Dendritic cell treated with granulocyte-macrophage colony-stimulating factor and Interleukin-4, amounts not matched to agents 40 ng/mL and 50 ng/mL, for 4 days (primary cell): ENCODE data around the gene CCDC192.

Source experiments
- H3K27ac Mint-ChIP-seq: one replicate; pipeline ENCODE4 v1.8.0; 2022; ENCODE audit warnings: mild to moderate bottlenecking, mixed read lengths
- H3K27me3 Mint-ChIP-seq: one replicate; pipeline ENCODE4 v1.8.0; 2022; ENCODE audit warnings: mild to moderate bottlenecking, mixed read lengths
- H3K36me3 Mint-ChIP-seq: one replicate; pipeline ENCODE4 v1.8.0; 2022; ENCODE audit warnings: low read depth, mixed read lengths
- H3K4me1 Mint-ChIP-seq: one replicate; pipeline ENCODE4 v1.8.0; 2022; ENCODE audit warnings: low read depth, mixed read lengths
- H3K4me3 Mint-ChIP-seq: one replicate; pipeline ENCODE4 v1.8.0; 2022; ENCODE audit warnings: mild to moderate bottlenecking, moderate library complexity, mixed read lengths
- H3K9me3 Mint-ChIP-seq: one replicate; pipeline ENCODE4 v1.8.0; 2022; ENCODE audit warnings: mixed read lengths
- intact Hi-C: fragments of 100-400 bp; cut with micrococcal nuclease; formaldehyde crosslinking; loops from one replicate; pipeline ENCODE4 v1.15.0; 2022

The CCDC192 gene

GRCh38 chr5:127860291-127860690 is 157.1 kb downstream of the CCDC192 start:
- Mint-ChIP-seq H3K27me3 (no peaks in the 10 kb centered on the region), H3K4me3 (no peak overlapping the region), H3K4me1 (peaks cover 5% of the 10 kb centered on the region), H3K27ac (no peak overlapping the region), H3K36me3 (no peaks in the 10 kb centered on the region), H3K9me3 (no peaks in the 10 kb centered on the region)
- intact Hi-C loops: no loop called here

DNA sequence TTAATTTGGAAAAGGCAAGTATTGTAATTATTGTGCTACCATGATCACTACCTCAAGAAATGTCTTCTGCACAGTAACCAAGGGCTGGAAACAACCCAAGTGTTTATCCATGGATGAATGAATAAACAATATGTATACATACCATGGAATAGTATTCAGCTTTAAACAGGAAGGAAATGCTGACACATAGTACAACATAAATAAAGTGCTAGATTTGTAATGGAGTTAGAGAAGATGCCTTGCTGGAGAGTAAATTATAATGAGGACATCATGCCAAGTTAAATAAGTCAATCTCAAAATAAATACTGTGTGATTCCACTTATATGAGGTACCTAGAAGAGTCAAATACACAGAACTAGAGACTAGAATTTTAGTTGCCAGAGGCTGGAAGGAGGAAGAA is 160.0 kb downstream of the CCDC192 start:
- no peak overlapping the region for H3K4me3 Mint-ChIP-seq
- H3K9me3 Mint-ChIP-seq: no peaks in the 10 kb centered on the region
- intact Hi-C loops: no loop called here
- no peaks in the 10 kb centered on the region for H3K27me3 Mint-ChIP-seq
- no peak overlapping the region for H3K27ac Mint-ChIP-seq
- H3K4me1 Mint-ChIP-seq: peaks cover 5% of the 10 kb centered on the region
- no peaks in the 10 kb centered on the region for H3K36me3 Mint-ChIP-seq

- H3K9me3 Mint-ChIP-seq: no peaks in the 10 kb centered on the region
- H3K27me3 Mint-ChIP-seq: no peaks in the 10 kb centered on the region
- H3K4me1 Mint-ChIP-seq: peaks cover 5% of the 10 kb centered on the region
- no peak overlapping the region for H3K27ac Mint-ChIP-seq
- no peak overlapping the region for H3K4me3 Mint-ChIP-seq
- intact Hi-C loops: no loop called here
- H3K36me3 Mint-ChIP-seq: no peaks in the 10 kb centered on the region
These were observed 160.6 kb downstream of the CCDC192 start for GRCh38 chr5:127863610-127864395.

GRCh38 chr5:127864511-127864910 is 161.3 kb downstream of the CCDC192 start:
- H3K36me3 Mint-ChIP-seq: no peaks in the 10 kb centered on the region
- H3K4me1 Mint-ChIP-seq: peaks cover 5% of the 10 kb centered on the region
- no peaks in the 10 kb centered on the region for H3K27me3 Mint-ChIP-seq
- H3K9me3 Mint-ChIP-seq: no peaks in the 10 kb centered on the region
- no peak overlapping the region for H3K4me3 Mint-ChIP-seq
- intact Hi-C loops: no loop called here
- H3K27ac Mint-ChIP-seq: no peak overlapping the region

DNA sequence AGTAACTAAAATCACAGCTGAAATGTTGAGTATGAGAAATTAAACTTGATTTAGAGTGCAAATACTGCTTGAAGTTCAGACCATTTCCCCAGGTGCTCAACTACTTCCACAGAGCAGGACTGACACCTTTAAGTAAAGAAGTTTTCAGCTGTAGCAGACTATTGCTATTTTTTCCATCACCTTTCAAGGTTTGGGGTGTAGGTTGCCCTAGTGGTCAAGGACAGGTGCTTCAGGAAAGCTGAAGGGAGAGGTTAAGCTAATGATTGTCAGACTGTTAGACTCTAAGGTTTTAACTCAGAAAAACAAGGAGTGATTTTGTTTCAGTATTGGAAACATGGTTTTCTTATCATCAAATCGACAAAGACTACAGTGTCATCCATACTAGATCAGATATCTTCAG is 162.1 kb downstream of the CCDC192 start:
- H3K4me1 Mint-ChIP-seq: peaks cover 5% of the 10 kb centered on the region

DNA sequence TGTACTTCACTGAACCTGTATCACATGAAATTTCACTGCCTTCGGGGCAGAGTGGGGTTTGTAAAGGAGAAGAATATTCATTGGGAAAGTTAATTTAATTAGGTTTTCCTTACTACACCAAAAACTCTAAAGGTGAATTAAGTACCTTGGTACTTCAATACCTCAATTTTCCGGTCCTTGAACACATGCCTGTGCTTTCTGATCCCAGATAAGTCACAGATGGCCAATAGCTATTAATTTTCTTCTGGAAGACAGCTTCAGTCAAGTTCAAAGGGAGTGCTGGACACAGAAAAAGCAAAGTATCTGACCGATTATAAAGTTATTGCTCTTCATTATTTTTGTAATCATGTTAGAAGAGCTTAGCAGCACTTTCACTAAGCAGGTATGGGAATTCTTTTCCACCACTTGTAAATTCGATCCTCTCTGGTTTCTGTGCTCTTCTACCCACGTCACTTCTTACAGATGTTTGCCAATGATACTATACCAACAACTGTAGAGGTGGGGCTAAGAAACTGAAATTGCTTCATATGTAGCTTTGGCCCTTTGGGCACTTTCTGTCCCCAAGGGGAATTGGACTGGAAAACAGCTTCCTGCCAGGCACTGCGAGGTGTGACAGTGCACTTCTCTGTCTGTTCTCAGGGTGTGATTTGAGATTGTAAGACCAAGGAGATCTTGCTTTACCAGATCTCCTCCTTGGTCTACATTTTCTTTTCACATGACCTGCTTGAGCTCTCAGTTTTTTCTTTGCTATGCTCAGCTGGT is 164.0 kb downstream of the CCDC192 start:
- no peaks in the 10 kb centered on the region for H3K9me3 Mint-ChIP-seq
- H3K27ac Mint-ChIP-seq: no peak overlapping the region
- H3K36me3 Mint-ChIP-seq: no peaks in the 10 kb centered on the region
- no peaks in the 10 kb centered on the region for H3K27me3 Mint-ChIP-seq
- peaks cover 5% of the 10 kb centered on the region for H3K4me1 Mint-ChIP-seq
- H3K4me3 Mint-ChIP-seq: no peak overlapping the region
- intact Hi-C loops: no loop called here

More for the DNA sequence above, 162.1 kb downstream of the CCDC192 start:
- Mint-ChIP-seq H3K36me3 (no peaks in the 10 kb centered on the region), H3K9me3 (no peaks in the 10 kb centered on the region), H3K27ac (no peak overlapping the region), H3K27me3 (no peaks in the 10 kb centered on the region), H3K4me3 (no peak overlapping the region)
- intact Hi-C loops: no loop called here

GRCh38 chr5:127870914-127871313 is 167.7 kb downstream of the CCDC192 start:
- H3K27me3 Mint-ChIP-seq: no peaks in the 10 kb centered on the region
- H3K27ac Mint-ChIP-seq: no peak overlapping the region
- intact Hi-C loops: no loop called here

DNA sequence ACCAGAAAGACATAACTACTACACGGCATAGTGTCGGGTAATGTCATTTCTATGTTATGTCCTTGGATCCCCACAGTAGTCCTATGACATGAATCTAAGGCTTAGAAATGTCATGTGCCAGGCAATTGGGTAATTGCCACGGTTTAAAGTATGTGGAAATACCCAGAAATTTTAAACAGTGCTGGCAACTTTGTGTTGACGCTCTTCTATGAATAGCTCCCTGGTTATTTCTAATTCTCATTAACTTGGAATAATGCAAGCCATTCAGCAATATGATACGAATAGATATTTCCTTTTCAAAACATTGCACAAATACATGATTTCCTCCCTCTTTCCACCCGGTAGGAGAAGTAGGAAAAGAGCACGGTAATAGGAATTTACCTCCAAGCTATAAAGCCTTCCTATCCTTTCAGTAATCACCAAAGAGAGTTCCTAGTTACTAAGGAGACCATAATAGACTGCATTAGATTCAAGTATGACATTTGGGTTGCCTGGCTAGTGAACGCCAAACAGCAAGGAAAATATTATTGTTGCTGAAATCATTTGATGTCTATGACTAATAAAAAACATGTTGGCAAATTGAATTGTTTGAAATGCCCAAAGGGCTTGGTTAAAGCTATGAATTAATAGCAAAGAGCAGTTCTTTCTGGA is 168.4 kb downstream of the CCDC192 start:
- H3K4me1 Mint-ChIP-seq: no peaks in the 10 kb centered on the region
- no peak overlapping the region for H3K4me3 Mint-ChIP-seq
- no peak overlapping the region for H3K27ac Mint-ChIP-seq
- H3K27me3 Mint-ChIP-seq: no peaks in the 10 kb centered on the region
- H3K9me3 Mint-ChIP-seq: no peaks in the 10 kb centered on the region
- H3K36me3 Mint-ChIP-seq: no peaks in the 10 kb centered on the region
- intact Hi-C loops: no loop called here

More at GRCh38 chr5:127870914-127871313, 167.7 kb downstream of the CCDC192 start:
- H3K4me3 Mint-ChIP-seq: no peak overlapping the region
- no peaks in the 10 kb centered on the region for H3K36me3 Mint-ChIP-seq
- H3K4me1 Mint-ChIP-seq: no peaks in the 10 kb centered on the region
- H3K9me3 Mint-ChIP-seq: no peaks in the 10 kb centered on the region

DNA sequence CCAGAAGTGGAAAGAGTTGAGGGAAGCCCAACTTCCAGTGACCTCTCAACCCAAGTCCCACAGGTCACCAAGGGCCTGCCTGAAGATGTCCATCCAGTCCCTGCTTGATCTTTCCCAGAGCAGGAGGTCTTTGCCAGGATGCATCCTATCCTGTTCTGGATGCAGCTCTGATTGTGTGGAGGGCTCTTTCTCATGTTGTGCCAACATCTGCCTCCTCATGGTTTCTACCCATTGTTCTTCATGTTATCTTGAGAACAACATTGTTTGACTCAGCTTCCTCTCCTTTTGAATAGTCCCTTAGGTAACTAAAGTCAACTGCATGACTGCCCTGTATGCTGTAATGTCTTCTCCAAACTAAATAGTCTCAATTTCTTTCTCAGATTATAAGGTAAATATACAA is 169.3 kb downstream of the CCDC192 start:
- H3K36me3 Mint-ChIP-seq: no peaks in the 10 kb centered on the region
- no peak overlapping the region for H3K4me3 Mint-ChIP-seq
- H3K9me3 Mint-ChIP-seq: no peaks in the 10 kb centered on the region
- H3K27me3 Mint-ChIP-seq: no peaks in the 10 kb centered on the region
- no peak overlapping the region for H3K27ac Mint-ChIP-seq
- H3K4me1 Mint-ChIP-seq: no peaks in the 10 kb centered on the region
- intact Hi-C loops: no loop called here

- intact Hi-C loops: loop anchor here (5.0 kb wide), 1 partner anchor 327 kb away; no protein-coding TSS in a partner anchor
These were observed 172.2 kb downstream of the CCDC192 start for GRCh38 chr5:127875235-127876021.

GRCh38 chr5:127876384-127876783 is 173.2 kb downstream of the CCDC192 start:
- no peaks in the 10 kb centered on the region for H3K9me3 Mint-ChIP-seq
- no peaks in the 10 kb centered on the region for H3K27me3 Mint-ChIP-seq
- no peak overlapping the region for H3K27ac Mint-ChIP-seq
- H3K4me1 Mint-ChIP-seq: no peaks in the 10 kb centered on the region
- no peak overlapping the region for H3K4me3 Mint-ChIP-seq
- H3K36me3 Mint-ChIP-seq: no peaks in the 10 kb centered on the region
- intact Hi-C loops: loop anchor here (5.0 kb wide), 1 partner anchor 326 kb away; no protein-coding TSS in a partner anchor

More at GRCh38 chr5:127875235-127876021, 172.2 kb downstream of the CCDC192 start:
- Mint-ChIP-seq H3K9me3 (no peaks in the 10 kb centered on the region), H3K4me3 (no peak overlapping the region), H3K36me3 (no peaks in the 10 kb centered on the region), H3K27ac (no peak overlapping the region), H3K27me3 (no peaks in the 10 kb centered on the region), H3K4me1 (no peaks in the 10 kb centered on the region)

GRCh38 chr5:127878174-127878750 is 175.1 kb downstream of the CCDC192 start:
- H3K36me3 Mint-ChIP-seq: no peaks in the 10 kb centered on the region
- no peaks in the 10 kb centered on the region for H3K9me3 Mint-ChIP-seq
- no peaks in the 10 kb centered on the region for H3K27me3 Mint-ChIP-seq
- intact Hi-C loops: loop anchor here (5.0 kb wide), 1 partner anchor 324 kb away; no protein-coding TSS in a partner anchor
- no peaks in the 10 kb centered on the region for H3K4me1 Mint-ChIP-seq
- no peak overlapping the region for H3K27ac Mint-ChIP-seq
- H3K4me3 Mint-ChIP-seq: no peak overlapping the region

GRCh38 chr5:127884416-127884815 is 181.2 kb downstream of the CCDC192 start:
- Mint-ChIP-seq H3K4me3 (no peak overlapping the region), H3K27me3 (no peaks in the 10 kb centered on the region), H3K36me3 (no peaks in the 10 kb centered on the region), H3K9me3 (no peaks in the 10 kb centered on the region), H3K27ac (no peak overlapping the region), H3K4me1 (no peaks in the 10 kb centered on the region)
- intact Hi-C loops: no loop called here
